Renal cortical epithelial cell (primary cell): Measurements from ENCODE around the gene SULT1C3. TPM values are rescaled to one million over a fixed set of nuclear protein-coding genes. Genes with fewer than 3 reads are reported as not detected.
"Not testable (repeated sequence)": the region's sequence is repeated elsewhere in the genome, so short reads cannot be mapped to it uniquely, and the experiment has no call there.

Experiments used
- DNase-seq: peaks from one replicate; pipeline ENCODE4 v3.0.0-alpha.2; 2011; ENCODE audit warnings: low read depth
- total RNA-seq: library from RNA; depleted of rRNA; stranded (reverse); fragments of >200 nt; gene quantifications from 2 replicates; pipeline ENCODE4 v1.2.3, GENCODE V29; 2014

The SULT1C3 gene
- total RNA-seq, 1 donor from 2014 or later = not detected

DNA sequence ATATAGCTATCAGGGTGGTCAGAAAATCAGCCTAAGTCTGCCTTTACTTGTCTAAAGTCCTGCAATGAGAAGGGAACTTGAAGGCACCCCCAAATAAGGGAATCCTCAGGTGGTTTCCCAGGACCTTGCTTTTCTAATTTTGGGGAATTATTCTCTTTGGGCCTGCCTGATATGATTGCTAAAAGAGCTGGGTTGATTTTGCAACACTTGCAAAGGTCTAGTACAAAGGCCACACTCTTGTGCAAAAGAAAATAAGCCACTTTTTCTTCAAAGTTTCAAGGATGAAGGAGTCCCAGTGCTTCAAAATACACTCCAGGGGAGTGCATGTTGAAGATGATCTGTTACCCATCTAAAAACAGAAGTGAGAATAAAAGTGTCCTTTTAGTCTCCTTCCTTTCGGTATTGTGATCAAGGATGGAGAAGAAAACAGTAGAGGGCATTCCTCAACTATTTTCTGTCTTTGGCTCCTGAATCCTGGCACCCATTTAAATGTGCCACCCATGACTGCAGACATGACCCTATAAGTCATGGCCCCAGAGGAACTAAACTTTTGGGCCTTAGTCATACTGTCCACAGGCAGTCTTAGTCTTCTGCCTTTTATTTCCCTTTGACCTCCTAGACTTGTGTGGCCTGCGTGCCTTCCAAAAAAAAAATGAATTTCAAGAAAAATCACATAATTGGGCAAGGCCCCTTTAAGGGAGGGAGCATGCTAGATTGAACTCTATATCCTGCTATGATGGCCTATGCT is 5.1 kb downstream of the SULT1C3 start:
- no peak for DNase-seq

GRCh38 chr2:108253106-108253505 is 13.3 kb downstream of the SULT1C3 start:
- no peak for DNase-seq

DNA sequence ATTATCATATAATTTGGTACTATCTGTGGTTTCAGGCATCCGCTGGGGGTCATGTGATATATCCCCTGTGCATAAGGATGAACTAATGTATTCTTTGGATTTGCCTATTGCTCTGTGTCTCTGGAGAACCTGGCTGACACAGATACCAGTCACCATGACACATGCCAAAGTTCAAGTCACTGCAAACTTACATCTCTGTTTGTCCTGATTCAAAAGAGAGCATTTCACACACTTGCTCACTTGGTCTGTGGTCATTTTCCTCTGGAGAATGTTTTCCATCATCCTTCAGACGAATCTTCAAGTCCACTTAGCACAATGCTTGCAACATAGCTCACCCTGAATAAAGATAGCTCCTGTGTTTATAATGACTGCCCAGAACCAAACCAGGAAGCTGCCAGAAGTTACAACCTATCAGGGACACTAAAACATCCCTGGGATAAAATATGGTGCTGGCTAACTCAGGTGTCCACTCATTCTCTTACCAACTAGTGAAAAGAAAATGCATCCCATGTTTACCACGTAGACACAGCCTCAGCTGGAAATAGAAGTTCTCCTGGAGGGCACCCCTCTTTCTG is 18.1 kb downstream of the SULT1C3 start:
- peak; percentile 57 for DNase-seq

- no peak for DNase-seq
Measured at GRCh38 chr2:108260773-108261172, 21.0 kb downstream of the SULT1C3 start.

DNA sequence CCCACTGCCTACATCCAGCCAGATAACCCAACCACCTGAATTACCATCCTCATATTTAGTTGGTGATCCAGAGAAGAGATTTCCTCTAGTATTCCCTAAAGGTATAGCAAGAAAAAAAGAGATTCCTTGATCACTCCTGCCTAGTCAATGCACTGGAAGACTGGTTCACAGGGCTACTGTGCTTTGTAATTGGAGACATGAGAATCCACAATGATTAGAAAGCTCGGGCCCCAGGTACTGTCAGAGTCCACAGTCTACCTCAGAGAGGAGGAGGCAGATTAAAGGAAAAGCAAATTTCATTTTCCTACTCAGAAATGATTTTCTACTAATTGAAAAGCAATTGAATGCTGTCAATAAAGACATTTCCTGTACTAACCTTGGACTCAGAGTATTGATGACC is 22.3 kb downstream of the SULT1C3 start:
- DNase-seq = no peak

GRCh38 chr2:108263401-108263800 is 23.6 kb downstream of the SULT1C3 start:
- DNase-seq = no peak

GRCh38 chr2:108266218-108266617 is 26.4 kb downstream of the SULT1C3 start:
- DNase-seq = peak; percentile 85

DNA sequence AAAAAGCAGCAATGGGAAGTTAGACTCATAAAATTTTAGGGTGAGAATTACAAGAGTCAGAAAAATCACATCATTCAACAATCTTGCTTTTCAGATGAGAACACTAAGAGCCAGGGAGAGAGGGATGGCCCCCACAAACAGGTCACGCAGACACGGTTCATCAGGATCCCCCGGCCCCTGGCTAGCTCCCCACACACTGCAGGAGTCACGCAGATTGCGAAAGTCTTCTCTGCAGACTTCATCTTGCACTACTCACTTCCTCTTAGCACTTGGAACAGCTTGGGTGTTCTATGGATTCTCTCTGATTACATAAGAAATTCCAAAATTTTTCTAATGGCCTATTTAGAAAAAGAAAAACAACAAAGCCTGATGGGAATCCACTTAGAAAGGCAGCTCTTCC is 27.3 kb downstream of the SULT1C3 start:
- DNase-seq = peak; percentile 94

GRCh38 chr2:108268001-108268400 is 28.2 kb downstream of the SULT1C3 start:
- peak; percentile 99 for DNase-seq

- no peak for DNase-seq
Measured at GRCh38 chr2:108270346-108270745, 30.6 kb downstream of the SULT1C3 start.

- peak; percentile 63 for DNase-seq
Measured at GRCh38 chr2:108270768-108271506, 31.2 kb downstream of the SULT1C3 start.

GRCh38 chr2:108271691-108272253 is 32.0 kb downstream of the SULT1C3 start:
- DNase-seq = peak; percentile 93

- peak; percentile 64 for DNase-seq
Measured at GRCh38 chr2:108278631-108279030, 38.9 kb downstream of the SULT1C3 start.

DNA sequence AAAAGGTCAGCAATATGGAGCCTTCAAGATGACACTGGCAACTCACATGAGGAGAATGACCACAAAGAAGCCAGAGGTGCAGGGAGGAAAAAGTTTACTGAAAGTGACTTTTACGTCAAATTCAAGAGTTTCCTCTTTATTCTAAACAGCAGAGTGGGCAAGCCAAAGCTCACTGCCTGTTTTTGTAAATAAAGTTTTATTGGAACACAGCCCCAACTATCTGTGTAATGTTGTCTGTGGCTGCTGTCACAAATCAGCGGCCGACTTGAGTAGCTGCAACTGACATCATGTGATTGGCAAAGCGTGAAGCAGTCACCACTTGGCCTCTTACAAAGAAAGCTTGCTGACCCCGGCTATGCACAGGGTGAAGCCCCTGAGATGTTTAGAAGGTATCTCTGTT is 39.7 kb downstream of the SULT1C3 start:
- no peak for DNase-seq

- no peak for DNase-seq
Measured at GRCh38 chr2:108280466-108280865, 40.7 kb downstream of the SULT1C3 start.

- not testable (repeated sequence) for DNase-seq
Measured at GRCh38 chr2:108284566-108284965, 44.8 kb downstream of the SULT1C3 start.

- DNase-seq = no peak
Measured at GRCh38 chr2:108285616-108286015, 45.8 kb downstream of the SULT1C3 start.

- DNase-seq = peak; percentile 26
Measured at GRCh38 chr2:108287169-108287568, 47.4 kb downstream of the SULT1C3 start.

DNA sequence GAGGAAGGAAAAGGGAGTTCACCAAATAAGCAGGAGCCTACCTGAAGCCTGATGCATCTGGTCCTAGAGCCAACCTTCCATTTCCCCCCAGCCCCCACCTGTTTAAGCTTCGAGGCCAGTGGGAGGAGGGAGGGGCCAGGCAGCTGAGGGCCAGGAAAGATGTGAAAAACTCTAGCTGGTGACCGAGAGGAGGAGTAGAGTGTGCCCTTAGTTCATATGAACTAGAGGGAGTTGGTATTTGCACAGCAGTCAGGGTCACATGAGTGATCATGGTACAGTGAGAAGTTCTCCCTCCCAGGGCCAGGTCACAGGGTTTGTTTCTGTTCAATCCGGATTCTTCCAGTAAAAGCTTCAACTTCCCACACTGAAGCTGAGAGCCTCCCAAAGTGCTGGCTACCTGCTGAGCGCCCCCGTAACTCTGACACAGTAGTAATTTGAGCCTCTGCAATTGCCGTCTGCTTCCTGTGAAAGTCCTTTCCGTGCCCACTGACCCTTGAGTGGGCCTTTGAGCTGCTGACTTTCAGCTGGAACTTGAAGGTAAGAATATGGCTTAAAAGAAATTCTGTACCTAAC is 48.9 kb downstream of the SULT1C3 start, which contains the start of gene SULT1C2:
Gene SULT1C2, plus strand, starts transcription at position 362 of the 573 bp plus-strand sequence. CDS start 4,773 bp downstream, outside the sequence.
- peak; percentile 99 for DNase-seq

DNA sequence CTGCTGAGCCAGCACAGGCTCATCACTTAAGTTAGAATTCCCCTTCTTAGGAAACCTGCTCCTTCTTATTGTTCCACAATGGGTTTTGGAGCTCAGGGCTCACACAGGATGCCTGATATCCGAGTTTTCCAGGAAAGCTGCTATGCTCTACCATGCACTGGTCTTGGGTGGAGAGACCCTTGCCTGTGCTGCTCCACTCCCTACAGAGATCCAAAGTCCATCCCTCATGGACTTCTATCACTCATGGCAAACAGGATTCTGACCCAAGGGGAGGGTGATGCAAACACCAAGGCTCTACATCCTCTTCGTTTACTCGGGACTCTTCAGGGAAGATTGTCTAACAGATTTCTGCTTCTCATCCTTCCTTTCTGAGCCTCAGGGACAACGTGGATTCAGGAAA is 54.1 kb downstream of the SULT1C3 start:
- no peak for DNase-seq

- DNase-seq = peak; percentile 85
Measured at GRCh38 chr2:108297436-108298141, 57.8 kb downstream of the SULT1C3 start.
